ENCODE results near the gene SCUBE3.

DNA sequence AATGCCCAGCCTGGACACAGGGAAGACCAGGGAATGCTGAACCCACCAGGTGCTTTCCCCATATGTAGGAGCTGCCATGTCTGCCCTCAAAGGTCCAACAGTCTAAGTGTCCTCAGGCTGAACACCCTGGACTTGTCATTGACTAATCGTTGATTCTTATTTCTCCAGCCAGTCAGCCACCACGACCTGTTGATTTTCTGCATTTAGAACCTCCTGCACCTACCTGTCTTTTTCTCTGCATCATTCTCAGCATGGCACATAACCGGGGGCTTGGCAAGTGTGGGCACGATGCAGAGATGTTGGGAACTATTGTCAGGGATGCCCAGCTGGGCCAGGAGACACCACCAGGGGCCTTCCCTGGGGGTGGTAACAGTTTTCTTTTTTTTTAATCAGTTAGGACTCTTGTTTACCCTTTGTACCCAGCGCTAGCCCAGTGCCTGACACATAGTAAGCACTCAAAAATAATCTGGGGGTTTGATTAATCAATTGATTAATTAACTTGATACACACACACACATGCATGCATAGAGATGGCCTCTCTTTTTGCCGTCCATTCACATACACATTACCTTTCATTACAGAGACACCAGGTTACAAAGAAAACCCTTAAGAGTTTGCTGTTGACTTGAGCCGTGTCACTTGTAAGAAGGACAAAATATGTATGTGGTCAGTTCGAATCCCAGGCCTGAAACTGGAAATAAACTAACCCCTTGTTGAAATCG lies 29.0 kb upstream of the SCUBE3 start:
- no peak for TF ChIP-seq CTCF (conservative IDR thresholded peaks at IDR 0.05)
- TF ChIP-seq EZH2 (IDR thresholded peaks at IDR 0.05; ENCODE audit: low read depth) = no peak
